ENCODE results near the gene MBLAC1. TPM values are rescaled to one million over a fixed set of nuclear protein-coding genes. Genes with fewer than 3 reads are reported as not detected.

Gene MBLAC1
- total and polyA plus RNA-seq, 2 of the 4 experiments (the other 2 are of a cell fraction), result 0.72 to 1.4 TPM

DNA sequence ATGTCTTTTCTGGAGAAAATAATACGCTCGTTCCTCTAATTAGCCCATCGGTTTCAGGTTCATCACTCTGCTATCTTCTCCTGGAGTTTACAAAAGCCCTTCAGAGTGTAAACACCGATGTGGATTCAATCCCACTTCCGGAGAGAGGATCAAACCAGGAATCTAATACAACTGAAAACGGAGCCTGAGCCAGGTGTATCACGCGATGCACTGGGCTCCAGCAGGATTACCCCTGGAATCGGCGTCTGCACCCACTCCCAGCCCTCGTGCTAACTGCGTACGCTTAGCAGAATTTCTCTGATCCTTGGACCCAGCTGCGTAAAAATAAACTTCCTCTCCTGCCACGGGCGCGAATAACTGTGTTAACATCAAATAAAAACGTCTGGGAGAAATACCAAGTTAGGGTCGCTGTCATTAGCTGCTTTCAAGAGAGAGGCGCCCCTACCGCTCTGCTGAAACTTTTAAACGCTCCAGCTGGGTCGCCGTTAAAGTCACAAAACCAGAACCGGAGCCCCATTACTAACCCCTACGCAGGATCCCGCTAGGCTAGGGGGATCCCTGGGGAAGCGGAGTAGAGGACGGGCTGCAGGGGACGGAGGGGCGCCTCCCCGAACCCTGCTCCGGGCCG is 45.7 kb upstream of the MBLAC1 start:
- Histone ChIP-seq H3K27ac (ENCODE audit: insufficient read depth, low read length) (peak overlapping the region; percentile 87), H3K4ac (ENCODE audit: low read depth, low read length) (peak overlapping the region; percentile 98), H3K4me2 (ENCODE audit: low read depth, low read length) (peak overlapping the region; percentile 89), H3K36me3 (ENCODE audit: control insufficient read depth, insufficient read depth, low read length) (peaks cover 28% of the 10 kb centered on the region), H3K18ac (ENCODE audit: low read depth, low read length) (no peak overlapping the region; the same call in 1 of the 2 replicates), H3K27me3 (ENCODE audit: control insufficient read depth, insufficient read depth, low read length) (no peaks in the 10 kb centered on the region), H2AK5ac (ENCODE audit: low read depth, low read length) (peak overlapping the region; percentile 84; the same call in 1 of the 2 replicates), H2BK20ac (ENCODE audit: low read depth, low read length) (no peak overlapping the region), H3K4me3 (ENCODE audit: insufficient read depth, low read depth, low read length) (peak overlapping the region; percentile 73), H3K9ac (ENCODE audit: low read depth, low read length) (peak overlapping the region; percentile 87), H3K56ac (ENCODE audit: extremely low read depth, insufficient read depth, low read length) (peak overlapping the region; percentile 83), H4K91ac (ENCODE audit: insufficient read depth, low read depth, low read length) (peak overlapping the region; percentile 93), H3K23ac (ENCODE audit: low read depth, low read length) (peak overlapping the region; percentile 73), H2BK5ac (ENCODE audit: low read depth, low read length, poor library complexity, severe bottlenecking) (peak overlapping the region; percentile 78), H3K4me1 (ENCODE audit: control insufficient read depth, insufficient read depth, low read length) (peaks cover 8% of the 10 kb centered on the region), H4K5ac (ENCODE audit: low read depth, low read length) (peak overlapping the region; percentile 56), H3K14ac (replicated peaks; ENCODE audit: low read depth, low read length) (peak overlapping the region; percentile 91), H3K9me1 (ENCODE audit: insufficient read depth, low read length) (peaks cover 9% of the 10 kb centered on the region), H4K20me1 (ENCODE audit: insufficient read depth, low read length) (peaks cover 21% of the 10 kb centered on the region), H2BK15ac (ENCODE audit: low read depth, low read length) (no peak overlapping the region; the same call in 2 of the 3 replicates), H2AK9ac (replicated peaks; ENCODE audit: low read depth, low read length, poor library complexity) (peak overlapping the region; percentile 99), H3K9me3 (ENCODE audit: control insufficient read depth, insufficient read depth, low read length) (peaks cover 2% of the 10 kb centered on the region; the same call in 1 of the 2 replicates), H3K79me1 (ENCODE audit: low read depth in 1 of 2, low read length in 2 of 2) (peaks cover 11 to 39% of the 10 kb centered on the region in 2 experiments), H2AFZ (replicated peaks; ENCODE audit: low read length, poor library complexity) (peak overlapping the region; percentile 97), H4K8ac (ENCODE audit: low read depth in 2 of 2, low read length in 2 of 2) (peak overlapping the region; percentile 36 to 96), H2BK120ac (ENCODE audit: low read depth, low read length) (peak overlapping the region; percentile 66; the same call in 1 of the 2 replicates)
- TF ChIP-seq RAD21 (IDR thresholded peaks at IDR 0.05; ENCODE audit: low read length) (no peak), BHLHE40 (IDR thresholded peaks at IDR 0.05; ENCODE audit: low read depth, low read length) (0 out of 2 replicates have a peak, but pooled peaks have one; percentile 10)
- ATAC-seq (ENCODE audit: low read depth) (peak; percentile 38), DNase-seq (peak; percentile 56)
- in situ Hi-C loops (cut with MboI; ENCODE audit: low sequenced_read_pairs), result no loop called here
- intact Hi-C loops (cut with micrococcal nuclease), result loop anchor here (1.0 kb wide), 1 partner anchor 87 kb away; no protein-coding TSS in a partner anchor
- WGBS, 2 experiments (ENCODE audit: extremely low coverage in 2 of 2, insufficient read length in 1 of 2), result 1% methylated on average over 16 of the region's 34 CpGs; no CpG with 5 or more reads in 1 of the 2 experiments
- POLR2A ChIA-PET (ENCODE audit: unreplicated experiment), result interaction anchor here (0.6 kb wide), 1 partner anchor 66 kb away, joined by 19 read pairs; the partner anchor contains the start of gene ZKSCAN1
- dilution Hi-C loops (cut with HindIII; ENCODE audit: low sequenced_read_pairs, unreplicated experiment), result no loop called here
- BruUV-seq (replicated peaks), result TSS peak; percentile 55
- CTCF ChIA-PET, result no interaction called here
